Uterus (tissue), 4 donors: ENCODE results near the gene BCAS3. TPM values are rescaled to one million over a fixed set of nuclear protein-coding genes. Genes with fewer than 3 reads are reported as not detected.

ENCODE experiments used
- DNase-seq, 2 donors: peaks; one replicate each; pipeline ENCODE4 v3.0.0-alpha.2; 2019 to 2020
- H3K27ac ChIP-seq, 2 donors: fragments of 200-600 bp; sonication (generic); 1 replicate in 1 of 2; 2 replicates in 1 of 2; pipeline ENCODE4 v1.5.1; 2016 to 2018
- H3K27me3 ChIP-seq, 2 donors: fragments of 200-600 bp; sonication (generic); one replicate each; pipeline ENCODE4 v1.5.1; 2018 to 2019; ENCODE audit warnings: control low read depth in 1 of 2
- H3K36me3 ChIP-seq, 2 donors: fragments of 200-600 bp; sonication (generic); one replicate each; pipeline ENCODE4 v1.5.1; 2019; ENCODE audit warnings: control low read depth in 1 of 2
- H3K4me1 ChIP-seq, 2 donors: fragments of 200-600 bp; sonication (generic); one replicate each; pipeline ENCODE4 v1.5.1; 2018 to 2019; ENCODE audit warnings: control low read depth in 1 of 2
- H3K4me3 ChIP-seq, 2 donors: fragments of 200-600 bp; sonication (generic); 1 replicate in 1 of 2; 2 replicates in 1 of 2; pipeline ENCODE4 v1.5.1; 2018 to 2019; ENCODE audit warnings: mild to moderate bottlenecking in 1 of 2
- H3K9me3 ChIP-seq, 2 donors: fragments of 200-600 bp; sonication (generic); one replicate each; pipeline ENCODE4 v1.5.1; 2019; ENCODE audit warnings: control low read depth in 1 of 2
- POLR2A ChIP-seq, 2 donors: fragments of 450-650 bp; IDR thresholded peaks; one replicate each; pipeline ENCODE4 v1.6.1; 2016; ENCODE audit warnings: antibody characterized with exemption in 2 of 2, mild to moderate bottlenecking in 1 of 2, moderate library complexity in 1 of 2
- intact Hi-C: fragments of 100-400 bp; cut with DNase I; formaldehyde crosslinking; loops from one replicate; pipeline ENCODE4 v1.15.1; 2023; ENCODE audit warnings: low total_unique reads
- total RNA-seq, 4 donors: library from RNA; depleted of rRNA in 3 of 4; stranded (reverse); fragments of >200 nt in 3 of 4; gene quantifications; one replicate each; pipeline versions ENCODE4 v1.1.0 to v1.2.4, GENCODE V29; 2014 to 2023
- TF ChIP-seq, protein P1 (sequence below), 4 experiments: fragments of 200-600 bp in 2 of 4; fragments of 450-650 bp in 2 of 4; sonication (generic) in 2 of 4; IDR thresholded peaks; one replicate each; pipeline ENCODE4 v1.5.1; 2016 to 2019; ENCODE audit warnings: antibody characterized with exemption in 4 of 4, mild to moderate bottlenecking in 2 of 4, moderate library complexity in 1 of 4
- donor health status: DM: yes; HTN: yes; CAD: no.

BCAS3 gene
- total RNA-seq, 4 donors from 2014 or later: 42.6 to 147 (median 83.7) TPM

DNA sequence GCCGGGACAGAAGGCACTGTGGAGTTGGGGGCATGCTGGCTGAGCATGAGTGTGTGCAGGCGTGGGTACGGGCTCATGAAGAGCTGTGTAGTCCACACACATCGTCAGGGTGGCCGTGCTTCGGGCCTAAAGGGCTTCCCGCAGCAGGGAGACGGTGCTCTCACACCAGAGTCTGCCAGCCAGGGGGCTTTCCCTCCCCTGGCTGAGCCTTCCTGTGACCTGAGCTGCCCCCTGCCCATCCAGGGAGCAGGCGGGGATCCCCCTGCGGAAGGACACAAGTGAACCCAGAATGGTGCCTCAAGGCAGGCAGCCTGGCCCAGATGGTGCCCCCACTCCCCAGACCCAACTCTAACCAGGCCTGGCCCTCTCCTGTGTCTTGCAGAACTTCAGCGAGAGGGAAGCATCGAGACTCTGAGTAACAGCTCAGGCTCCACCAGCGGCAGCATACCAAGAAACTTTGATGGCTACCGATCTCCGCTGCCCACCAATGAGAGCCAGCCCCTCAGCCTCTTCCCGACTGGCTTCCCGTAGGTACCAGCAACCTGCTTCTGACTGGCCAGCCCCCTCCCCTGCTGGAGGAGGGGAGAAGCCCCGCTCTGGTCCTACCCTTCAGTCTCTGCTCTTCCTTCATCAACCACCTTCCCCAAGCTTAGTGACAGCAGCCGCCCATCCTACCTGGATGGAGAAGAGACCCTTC is 714.1 kb downstream of the BCAS3 start:
- Histone ChIP-seq H3K27me3 (no peaks in the 10 kb centered on the region), H3K9me3 (no peaks in the 10 kb centered on the region), H3K36me3 (no peaks in the 10 kb centered on the region), H3K4me3 (no peak overlapping the region), H3K4me1 (peaks cover 0 to 8% of the 10 kb centered on the region in 2 donors), H3K27ac (no peak overlapping the region)
- intact Hi-C loops: loop anchor here (10.0 kb wide), 1 partner anchor 387 kb away; no protein-coding TSS in a partner anchor
- DNase-seq: no peak
- no peak for TF ChIP-seq POLR2A (IDR thresholded peaks at IDR 0.05)
- TF ChIP-seq, protein P1, sequence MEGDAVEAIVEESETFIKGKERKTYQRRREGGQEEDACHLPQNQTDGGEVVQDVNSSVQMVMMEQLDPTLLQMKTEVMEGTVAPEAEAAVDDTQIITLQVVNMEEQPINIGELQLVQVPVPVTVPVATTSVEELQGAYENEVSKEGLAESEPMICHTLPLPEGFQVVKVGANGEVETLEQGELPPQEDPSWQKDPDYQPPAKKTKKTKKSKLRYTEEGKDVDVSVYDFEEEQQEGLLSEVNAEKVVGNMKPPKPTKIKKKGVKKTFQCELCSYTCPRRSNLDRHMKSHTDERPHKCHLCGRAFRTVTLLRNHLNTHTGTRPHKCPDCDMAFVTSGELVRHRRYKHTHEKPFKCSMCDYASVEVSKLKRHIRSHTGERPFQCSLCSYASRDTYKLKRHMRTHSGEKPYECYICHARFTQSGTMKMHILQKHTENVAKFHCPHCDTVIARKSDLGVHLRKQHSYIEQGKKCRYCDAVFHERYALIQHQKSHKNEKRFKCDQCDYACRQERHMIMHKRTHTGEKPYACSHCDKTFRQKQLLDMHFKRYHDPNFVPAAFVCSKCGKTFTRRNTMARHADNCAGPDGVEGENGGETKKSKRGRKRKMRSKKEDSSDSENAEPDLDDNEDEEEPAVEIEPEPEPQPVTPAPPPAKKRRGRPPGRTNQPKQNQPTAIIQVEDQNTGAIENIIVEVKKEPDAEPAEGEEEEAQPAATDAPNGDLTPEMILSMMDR (IDR thresholded peaks at IDR 0.05): no peak

DNA sequence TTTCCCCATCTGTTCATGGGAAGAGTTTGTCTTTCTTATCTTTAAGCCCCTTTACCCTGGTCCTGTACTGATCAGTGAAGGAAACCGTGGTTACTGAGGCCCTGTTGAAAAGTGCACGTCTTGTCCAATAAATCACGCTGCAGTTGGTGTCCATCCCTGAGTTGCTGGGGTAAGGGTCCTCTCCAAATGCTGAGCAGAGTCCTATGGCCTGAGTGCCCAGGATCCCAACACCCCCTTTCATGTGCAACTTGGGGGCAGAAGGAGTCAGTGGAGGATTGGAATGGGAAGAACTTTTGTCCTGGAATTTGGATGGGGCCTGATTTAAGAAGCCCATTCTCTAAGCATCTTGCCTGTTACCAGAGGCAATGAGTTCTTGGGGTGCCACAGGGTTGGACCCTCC is 715.0 kb downstream of the BCAS3 start:
- peaks cover 0 to 6% of the 10 kb centered on the region in 2 donors for H3K27me3 ChIP-seq
- no peak for TF ChIP-seq POLR2A (IDR thresholded peaks at IDR 0.05)
- TF ChIP-seq, protein P1 (IDR thresholded peaks at IDR 0.05): no peak
- intact Hi-C loops: loop anchor here (10.0 kb wide), 1 partner anchor 388 kb away; no protein-coding TSS in a partner anchor

DNA sequence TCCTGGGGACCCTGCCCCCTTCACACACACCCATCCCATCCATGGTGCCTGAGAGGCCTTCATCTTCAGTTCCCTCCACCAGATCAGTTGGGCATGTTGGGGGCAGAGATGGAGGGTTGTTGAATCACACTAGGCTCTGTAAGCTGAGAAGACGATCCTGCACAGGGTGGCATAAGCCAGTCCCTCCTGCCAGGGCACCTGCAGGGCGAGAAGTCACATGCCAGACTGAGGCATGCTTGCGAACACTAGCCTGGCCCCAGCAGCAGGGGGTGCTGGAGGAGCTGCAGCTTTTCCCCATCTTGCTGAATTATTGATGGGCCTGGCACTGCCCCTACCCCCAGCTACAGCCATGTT is 715.9 kb downstream of the BCAS3 start:
- peaks cover 0 to 10% of the 10 kb centered on the region in 2 donors for H3K27me3 ChIP-seq
- no peak for TF ChIP-seq POLR2A (IDR thresholded peaks at IDR 0.05)
- TF ChIP-seq, protein P1 (IDR thresholded peaks at IDR 0.05): no peak
- DNase-seq: no peak
- H3K9me3 ChIP-seq: no peaks in the 10 kb centered on the region
- peaks cover 0 to 15% of the 10 kb centered on the region in 2 donors for H3K4me1 ChIP-seq
- H3K27ac ChIP-seq: peak overlapping the region in 1 of 2 donors; percentile 35
- H3K4me3 ChIP-seq: no peak overlapping the region
- intact Hi-C loops: loop anchor here (10.0 kb wide), 1 partner anchor 389 kb away; no protein-coding TSS in a partner anchor
- H3K36me3 ChIP-seq: no peaks in the 10 kb centered on the region

More for the DNA sequence above, 715.0 kb downstream of the BCAS3 start:
- Histone ChIP-seq H3K27ac (no peak overlapping the region), H3K9me3 (no peaks in the 10 kb centered on the region), H3K4me3 (no peak overlapping the region), H3K36me3 (no peaks in the 10 kb centered on the region), H3K4me1 (peaks cover 0 to 15% of the 10 kb centered on the region in 2 donors)
- no peak for DNase-seq

DNA sequence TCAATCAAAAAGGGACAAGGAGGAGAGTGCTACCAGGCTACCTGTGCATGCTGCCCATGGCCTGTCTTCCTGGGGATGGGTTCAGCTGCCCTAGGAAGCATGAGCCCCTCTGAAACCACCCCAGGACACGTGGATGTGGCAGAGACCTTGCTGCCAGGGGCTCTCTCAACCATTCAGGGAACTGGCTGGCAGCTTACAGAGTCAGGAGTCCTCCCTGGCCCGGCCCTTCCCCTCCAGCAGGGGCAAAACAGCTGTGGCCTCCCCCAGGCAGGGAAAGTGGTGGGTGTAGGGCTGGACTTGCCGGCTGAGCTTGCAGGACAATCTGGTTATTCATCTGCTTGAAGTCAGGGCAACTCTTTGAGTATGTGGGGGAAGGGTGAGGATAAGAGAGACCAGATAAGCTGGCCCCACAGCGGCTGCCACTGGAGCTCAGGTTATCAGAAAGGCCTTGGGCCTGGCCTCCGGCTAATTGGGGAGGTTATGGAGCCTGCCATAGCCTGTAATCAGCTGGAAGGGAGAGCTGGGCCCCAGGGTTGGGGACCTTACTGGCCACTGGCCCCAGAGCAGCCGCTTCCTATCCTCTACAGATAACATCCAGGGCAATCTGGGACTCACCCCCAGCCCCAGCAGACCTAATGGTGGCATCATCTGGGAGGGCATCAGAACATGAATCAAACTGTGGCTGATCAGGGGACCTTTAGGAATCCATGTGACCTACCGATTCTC is 716.4 kb downstream of the BCAS3 start:
- TF ChIP-seq, protein P1 (IDR thresholded peaks at IDR 0.05): no peak
- TF ChIP-seq POLR2A (IDR thresholded peaks at IDR 0.05): no peak
- H3K4me1 ChIP-seq: peaks cover 0 to 15% of the 10 kb centered on the region in 2 donors

More for the DNA sequence above, 716.4 kb downstream of the BCAS3 start:
- DNase-seq: no peak
- Histone ChIP-seq H3K27me3 (peaks cover 0 to 10% of the 10 kb centered on the region in 2 donors), H3K36me3 (no peaks in the 10 kb centered on the region), H3K9me3 (no peaks in the 10 kb centered on the region), H3K4me3 (no peak overlapping the region), H3K27ac (peak overlapping the region; percentile 29 to 35)
- intact Hi-C loops: loop anchor here (10.0 kb wide), 1 partner anchor 389 kb away; no protein-coding TSS in a partner anchor
